Heart left ventricle (tissue), 13 donors: ENCODE measurements around the gene KIF26B.

Experiments used
- CTCF ChIP-seq, 12 donors: fragments of 200-600 bp; sonication (generic) in 4 of 12; IDR thresholded peaks; one replicate each; pipeline versions ENCODE4 v1.5.0 to v1.8.0; 2018 to 2022; ENCODE audit warnings: antibody characterized with exemption in 12 of 12, mild to moderate bottlenecking in 5 of 12
- POLR2A ChIP-seq, 2 donors: fragments of 450-650 bp; IDR thresholded peaks; one replicate each; pipeline ENCODE4 v1.6.1; 2017; ENCODE audit warnings: antibody characterized with exemption in 2 of 2, mild to moderate bottlenecking in 2 of 2, moderate library complexity in 2 of 2
- donor health status: ischemic (EF 13 %, LVEDD 7.1; RV severe dilation, severe dysfunction).
- donor health status: DM: no; HTN: yes; CAD: no.
- donor health status: DM: no; HTN: no; CAD: no.
- donor health status: ischemic (EF 25% LVEDD 6.9; RV normal size, moderate dysfunction).
- donor health status: ischemic (EF 25% LVEDD 5.7; RV mildly dilated, moderate dysfunction).
- donor health status: ischemic (EF 35%, LVEDD 5.7; RV mildly dilated, moderate dysfunction).
- donor health status: nonischemic (EF 11% LVEDD 7.7; RV severe dilation, severe dysfunction).
- donor health status: DM: yes; HTN: yes; CAD: no.
- donor health status: PGD.
- donor health status: ischemic (EF 29% LVEDD 5.4; RV normal size, mild dysfunction).
- donor health status: nonischemic (EF 23%, LVEDD 6.1; RV moderate dilation, normal function).

DNA sequence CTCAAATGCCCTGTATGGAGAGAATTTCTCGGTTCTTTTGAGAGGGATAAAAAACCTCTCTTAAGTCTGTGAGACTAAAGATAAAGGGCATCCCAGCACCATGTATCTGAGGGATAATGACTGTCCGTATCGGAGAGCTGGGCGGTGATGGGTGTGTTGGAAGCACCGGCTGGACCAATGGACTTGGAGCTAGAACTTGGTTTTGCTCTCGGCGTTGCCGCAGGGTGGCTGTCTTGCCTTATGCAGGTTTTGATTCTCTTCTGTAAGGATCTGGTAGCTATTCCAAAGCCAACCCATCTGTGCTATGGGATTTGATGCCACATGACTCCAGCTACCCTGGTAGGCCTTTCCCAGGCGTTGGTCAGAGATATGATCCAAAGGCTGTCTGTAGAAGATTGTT lies 348.8 kb downstream of the KIF26B start:
- TF ChIP-seq POLR2A (IDR thresholded peaks at IDR 0.05): no peak
- TF ChIP-seq CTCF (IDR thresholded peaks at IDR 0.05): no peak
